ENCODE data around the gene CTDSPL. TPM values are rescaled to one million over a fixed set of nuclear protein-coding genes. Genes with fewer than 3 reads are reported as not detected.

Gene CTDSPL
- total and polyA plus RNA-seq, 10 of the 15 experiments (the other 5 are each of a cell fraction or from before 2014, with no cell fraction given), result 0.05 to 0.51 (median 0.18) TPM; not detected in 6

DNA sequence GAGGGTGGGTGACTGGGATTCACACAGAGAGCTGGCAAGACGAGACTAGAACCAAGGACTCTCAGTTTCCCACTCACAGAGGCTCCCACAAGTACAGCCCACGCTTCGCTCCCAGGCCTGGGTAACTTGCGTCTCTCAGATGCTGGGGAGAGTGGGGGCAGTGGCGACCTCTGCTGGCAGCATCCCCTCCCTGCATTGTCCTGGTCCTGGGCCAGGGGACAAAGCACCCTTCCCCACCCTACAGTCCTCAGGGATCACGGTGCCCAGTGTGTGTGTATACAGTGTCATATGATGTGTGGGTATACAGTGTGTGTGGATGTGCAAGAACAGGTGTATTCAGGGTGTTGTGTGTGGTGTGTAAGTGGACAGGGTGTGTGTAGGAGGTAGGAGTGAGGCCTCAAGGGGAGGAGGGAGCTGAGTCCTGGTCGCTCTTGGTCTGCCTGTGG lies 141.7 kb downstream of the CTDSPL start:
- ATAC-seq, result peak; percentile 55
- DNase-seq (ENCODE audit: low read depth, low spot score), result no peak
- H3K27me3 ChIP-seq (replicated peaks in 1 of 2; ENCODE audit: control insufficient read depth in 2 of 2, insufficient read depth in 2 of 2, low read length in 1 of 2), result no peaks in the 10 kb centered on the region
- 49% methylated on average over 6 of the region's 7 CpGs for WGBS (ENCODE audit: insufficient coverage, insufficient replicate concordance, low lambda C conversion rate, missing lambda C conversion rate)
- peak; percentile 41 for FAIRE-seq
- TF ChIP-seq ZNF384 (IDR thresholded peaks at IDR 0.05; ENCODE audit: borderline replicate concordance, low read depth, low read length) (no peak), HDGF (IDR thresholded peaks at IDR 0.05) (peak; percentile 73), SMAD5 (IDR thresholded peaks at IDR 0.05; ENCODE audit: low read depth) (no peak), TCF12 (IDR thresholded peaks at IDR 0.05; ENCODE audit: low read depth, low read length) (peak; percentile 13; the same call in 1 of the 2 replicates), CHD1 (IDR thresholded peaks at IDR 0.05; ENCODE audit: low read depth, low read length) (no peak), SMC3 (IDR thresholded peaks at IDR 0.05; ENCODE audit: borderline replicate concordance, low read length) (peak; percentile 56), RCOR1 (conservative IDR thresholded peaks at IDR 0.05; ENCODE audit: low read depth, low read length) (no peak), WRNIP1 (IDR thresholded peaks at IDR 0.05; ENCODE audit: borderline replicate concordance, low read depth, low read length) (no peak), RAD21 (IDR thresholded peaks at IDR 0.05; ENCODE audit: insufficient read depth, low read depth, low read length) (peak; percentile 44)
- TF ChIP-seq, protein P1, sequence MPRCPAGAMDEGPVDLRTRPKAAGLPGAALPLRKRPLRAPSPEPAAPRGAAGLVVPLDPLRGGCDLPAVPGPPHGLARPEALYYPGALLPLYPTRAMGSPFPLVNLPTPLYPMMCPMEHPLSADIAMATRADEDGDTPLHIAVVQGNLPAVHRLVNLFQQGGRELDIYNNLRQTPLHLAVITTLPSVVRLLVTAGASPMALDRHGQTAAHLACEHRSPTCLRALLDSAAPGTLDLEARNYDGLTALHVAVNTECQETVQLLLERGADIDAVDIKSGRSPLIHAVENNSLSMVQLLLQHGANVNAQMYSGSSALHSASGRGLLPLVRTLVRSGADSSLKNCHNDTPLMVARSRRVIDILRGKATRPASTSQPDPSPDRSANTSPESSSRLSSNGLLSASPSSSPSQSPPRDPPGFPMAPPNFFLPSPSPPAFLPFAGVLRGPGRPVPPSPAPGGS (IDR thresholded peaks at IDR 0.05; ENCODE audit: borderline replicate concordance, insufficient read depth, low read depth, low read length, poor library complexity, severe bottlenecking), result peak; percentile 57
- TF ChIP-seq, protein P2, sequence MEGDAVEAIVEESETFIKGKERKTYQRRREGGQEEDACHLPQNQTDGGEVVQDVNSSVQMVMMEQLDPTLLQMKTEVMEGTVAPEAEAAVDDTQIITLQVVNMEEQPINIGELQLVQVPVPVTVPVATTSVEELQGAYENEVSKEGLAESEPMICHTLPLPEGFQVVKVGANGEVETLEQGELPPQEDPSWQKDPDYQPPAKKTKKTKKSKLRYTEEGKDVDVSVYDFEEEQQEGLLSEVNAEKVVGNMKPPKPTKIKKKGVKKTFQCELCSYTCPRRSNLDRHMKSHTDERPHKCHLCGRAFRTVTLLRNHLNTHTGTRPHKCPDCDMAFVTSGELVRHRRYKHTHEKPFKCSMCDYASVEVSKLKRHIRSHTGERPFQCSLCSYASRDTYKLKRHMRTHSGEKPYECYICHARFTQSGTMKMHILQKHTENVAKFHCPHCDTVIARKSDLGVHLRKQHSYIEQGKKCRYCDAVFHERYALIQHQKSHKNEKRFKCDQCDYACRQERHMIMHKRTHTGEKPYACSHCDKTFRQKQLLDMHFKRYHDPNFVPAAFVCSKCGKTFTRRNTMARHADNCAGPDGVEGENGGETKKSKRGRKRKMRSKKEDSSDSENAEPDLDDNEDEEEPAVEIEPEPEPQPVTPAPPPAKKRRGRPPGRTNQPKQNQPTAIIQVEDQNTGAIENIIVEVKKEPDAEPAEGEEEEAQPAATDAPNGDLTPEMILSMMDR (IDR thresholded peaks at IDR 0.05 in 2 of 3, conservative IDR thresholded peaks at IDR 0.05 in 1 of 3; ENCODE audit: control insufficient read depth in 2 of 3, extremely low read depth in 1 of 3, insufficient read depth in 1 of 3, low read depth in 3 of 3, low read length in 3 of 3), result peak; percentile 71 to 94 (median 91)
- no peak overlapping the region for H3K4me3 ChIP-seq
- ChIA-PET CTCF (interaction anchor here (0.5 to 1.9 kb wide), 10 partner anchors 18 to 195 kb away, joined by 3 to 18 read pairs (median 4); no protein-coding TSS in a partner anchor), SMC1A (ENCODE audit: uncharacterized antibody, unreplicated experiment) (interaction anchor here (0.7 to 1.2 kb wide), 2 partner anchors 12 to 29 kb away, joined by 3 to 7 read pairs; no protein-coding TSS in a partner anchor), POLR2A (no interaction called here), RAD21 (ENCODE audit: unreplicated experiment) (interaction anchor here (0.7 kb wide), 1 partner anchor 19 kb away, joined by 3 read pairs; no protein-coding TSS in a partner anchor)
- H4K20me1 ChIP-seq (ENCODE audit: control insufficient read depth, insufficient read depth), result no peaks in the 10 kb centered on the region
- no peak overlapping the region for H3K9ac ChIP-seq (ENCODE audit: control insufficient read depth, insufficient read depth, low read length)
- in situ Hi-C loops (cut with MboI) (no loop called here), intact Hi-C loops (cut with micrococcal nuclease; ENCODE audit: unreplicated experiment) (loop anchor here (1.0 kb wide), 1 partner anchor 29 kb away; no protein-coding TSS in a partner anchor)
- H2AFZ ChIP-seq (ENCODE audit: control insufficient read depth, low read depth, low read length), result no peak overlapping the region
- no peak overlapping the region for H3K4me2 ChIP-seq (ENCODE audit: control insufficient read depth, insufficient read depth)
- H3K36me3 ChIP-seq (ENCODE audit: control insufficient read depth in 2 of 2, insufficient read depth in 2 of 2, low read length in 1 of 2), result peaks cover 0 to 3% of the 10 kb centered on the region in 2 experiments; a peak in 2 of 4 replicates
- BruUV-seq (replicated peaks), result no TSS peak
- no peaks in the 10 kb centered on the region for H3K79me2 ChIP-seq (ENCODE audit: control insufficient read depth, insufficient read depth, low read length)
- no peak overlapping the region for H3K27ac ChIP-seq (ENCODE audit: control insufficient read depth, insufficient read depth)
- H3K4me1 ChIP-seq (ENCODE audit: control insufficient read depth, insufficient read depth, low read length), result peaks cover 4% of the 10 kb centered on the region
- no peaks in the 10 kb centered on the region for H3K9me3 ChIP-seq (replicated peaks; ENCODE audit: control insufficient read depth, insufficient read depth, low read length)

Data from GM12878 (cell line).